ENCODE data around the gene LYPLAL1. TPM values are rescaled to one million over a fixed set of nuclear protein-coding genes. Genes with fewer than 3 reads are reported as not detected.

Gene LYPLAL1
- total RNA-seq, 4 donors from 2014 or later = 7.2 to 26.6 (median 20.6) TPM

DNA sequence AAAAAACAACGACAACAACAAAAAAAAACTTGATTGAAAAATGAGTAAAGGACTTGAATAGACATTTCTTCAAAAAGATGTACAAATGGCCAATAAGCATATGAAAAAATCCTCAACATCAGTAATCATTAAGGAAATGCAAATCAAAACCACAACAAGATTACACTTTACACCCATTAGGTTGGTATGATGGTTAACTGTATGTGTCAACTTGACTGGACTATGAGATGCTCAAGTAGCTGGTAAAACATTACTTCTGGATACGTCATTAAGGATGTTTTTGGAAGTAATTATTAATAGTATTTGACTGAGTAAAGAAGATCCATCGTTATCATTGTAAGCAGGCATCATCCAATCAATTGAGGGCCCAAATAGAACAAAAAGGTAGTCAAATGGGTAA lies 34.9 kb upstream of the LYPLAL1 start:
- TF ChIP-seq, protein P1, sequence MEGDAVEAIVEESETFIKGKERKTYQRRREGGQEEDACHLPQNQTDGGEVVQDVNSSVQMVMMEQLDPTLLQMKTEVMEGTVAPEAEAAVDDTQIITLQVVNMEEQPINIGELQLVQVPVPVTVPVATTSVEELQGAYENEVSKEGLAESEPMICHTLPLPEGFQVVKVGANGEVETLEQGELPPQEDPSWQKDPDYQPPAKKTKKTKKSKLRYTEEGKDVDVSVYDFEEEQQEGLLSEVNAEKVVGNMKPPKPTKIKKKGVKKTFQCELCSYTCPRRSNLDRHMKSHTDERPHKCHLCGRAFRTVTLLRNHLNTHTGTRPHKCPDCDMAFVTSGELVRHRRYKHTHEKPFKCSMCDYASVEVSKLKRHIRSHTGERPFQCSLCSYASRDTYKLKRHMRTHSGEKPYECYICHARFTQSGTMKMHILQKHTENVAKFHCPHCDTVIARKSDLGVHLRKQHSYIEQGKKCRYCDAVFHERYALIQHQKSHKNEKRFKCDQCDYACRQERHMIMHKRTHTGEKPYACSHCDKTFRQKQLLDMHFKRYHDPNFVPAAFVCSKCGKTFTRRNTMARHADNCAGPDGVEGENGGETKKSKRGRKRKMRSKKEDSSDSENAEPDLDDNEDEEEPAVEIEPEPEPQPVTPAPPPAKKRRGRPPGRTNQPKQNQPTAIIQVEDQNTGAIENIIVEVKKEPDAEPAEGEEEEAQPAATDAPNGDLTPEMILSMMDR (IDR thresholded peaks at IDR 0.05) = no peak
- DNase-seq (ENCODE audit: low spot score) (no peak), ATAC-seq (ENCODE audit: low FRiP score) (no peak)

DNA sequence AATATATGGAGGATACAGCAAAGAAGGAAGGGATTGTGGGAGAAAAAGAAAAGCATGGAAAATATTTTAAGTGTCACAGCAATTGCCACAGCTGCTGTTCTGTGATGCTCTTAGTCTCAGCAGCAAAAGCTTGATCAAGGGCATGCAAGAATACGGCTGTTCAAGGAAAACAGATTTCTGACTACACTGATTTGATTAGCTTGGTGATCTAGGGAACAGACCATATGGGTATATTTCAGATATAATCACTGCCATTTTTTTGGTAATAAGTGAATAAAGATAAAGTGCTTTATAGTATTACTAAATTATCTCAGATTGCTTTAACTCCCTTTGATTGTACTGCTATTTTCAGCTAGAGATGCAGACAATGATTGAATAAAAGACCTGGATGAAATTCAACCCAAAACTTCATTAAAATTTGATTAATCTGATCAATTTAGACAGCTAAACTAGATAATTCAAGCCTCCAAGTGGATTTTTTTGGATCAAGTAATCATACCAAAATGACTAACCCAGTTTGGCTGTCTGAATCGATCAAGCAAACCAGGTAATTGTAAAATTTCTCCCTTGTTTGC lies 33.3 kb upstream of the LYPLAL1 start:
- ATAC-seq (ENCODE audit: low FRiP score) (no peak), DNase-seq (ENCODE audit: low spot score) (no peak)
- TF ChIP-seq, protein P1 (IDR thresholded peaks at IDR 0.05) = no peak

DNA sequence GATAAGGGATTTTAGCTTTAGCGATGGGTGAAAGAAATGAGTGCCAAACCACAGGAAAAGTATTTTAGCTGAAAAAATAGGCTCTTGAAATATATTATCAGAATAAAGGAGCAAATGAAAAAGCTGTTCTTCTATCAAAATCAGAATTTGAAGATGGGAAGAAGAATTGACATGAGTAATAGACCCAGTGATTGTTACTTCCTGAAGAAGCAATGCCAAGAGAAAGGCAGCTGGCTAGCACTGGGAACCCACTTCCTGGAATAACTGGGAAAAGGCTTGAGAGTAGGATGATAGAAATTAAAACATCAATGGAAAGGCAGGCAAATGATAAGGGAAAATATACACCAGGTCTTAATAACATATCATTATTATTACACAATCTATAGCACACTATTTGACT lies 29.9 kb upstream of the LYPLAL1 start:
- DNase-seq (ENCODE audit: low spot score) (no peak), ATAC-seq (ENCODE audit: low FRiP score) (no peak)
- TF ChIP-seq, protein P1 (IDR thresholded peaks at IDR 0.05) = no peak

DNA sequence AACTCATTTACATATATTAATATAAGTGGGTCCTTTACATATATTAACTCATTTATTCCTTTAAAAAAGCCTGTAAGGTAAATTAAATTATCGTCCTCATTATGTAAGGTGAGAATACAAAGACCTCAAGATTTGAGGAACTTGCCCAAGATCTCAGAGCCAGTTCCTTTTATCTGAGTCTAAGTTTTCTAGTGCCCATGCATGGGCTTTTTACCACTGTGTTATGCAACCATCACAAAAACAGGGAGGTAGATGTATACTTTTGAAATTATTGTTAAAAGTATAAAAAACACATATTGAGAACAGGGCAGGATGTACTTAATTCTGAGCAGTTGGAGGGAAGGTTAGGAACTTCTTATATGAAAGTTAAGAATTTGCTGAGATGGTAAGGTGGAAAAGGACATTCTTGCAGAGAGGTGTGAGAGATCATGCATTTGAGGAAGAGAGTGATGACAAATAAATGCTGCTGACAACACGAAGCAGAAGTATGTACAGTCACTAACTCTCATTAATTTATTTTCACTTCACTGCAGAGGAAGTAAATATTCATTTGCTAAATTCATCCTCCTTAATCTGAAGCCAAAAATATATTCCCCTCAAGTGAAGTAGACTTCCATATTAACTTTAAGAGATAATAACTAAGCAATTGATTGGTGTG lies 28.9 kb upstream of the LYPLAL1 start:
- no peak for ATAC-seq (ENCODE audit: low FRiP score)
- TF ChIP-seq, protein P1 (IDR thresholded peaks at IDR 0.05) = no peak
- no peak for DNase-seq (ENCODE audit: low spot score)

DNA sequence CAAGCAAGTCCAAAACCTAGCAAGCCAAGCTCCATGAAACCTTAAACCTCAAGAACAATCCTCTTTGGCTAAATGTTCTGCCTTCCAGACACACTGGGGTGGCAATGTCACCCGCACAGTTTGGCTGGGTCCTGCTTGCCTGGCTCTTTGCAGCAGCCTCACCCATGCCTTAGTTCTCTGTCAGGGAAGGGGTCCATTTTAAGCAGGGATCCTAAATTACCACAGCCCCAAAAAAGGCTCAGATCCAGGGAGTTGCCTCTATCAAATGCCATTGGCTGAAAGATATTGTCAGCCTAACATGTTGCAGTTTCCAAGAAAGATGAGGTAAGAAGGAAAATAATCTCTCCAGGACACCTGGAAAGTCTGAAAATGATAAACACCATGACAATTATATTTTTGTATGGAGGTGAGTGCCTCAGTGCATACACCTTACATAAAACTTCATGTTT lies 26.1 kb upstream of the LYPLAL1 start:
- no peak for DNase-seq (ENCODE audit: low spot score)
- ATAC-seq (ENCODE audit: low FRiP score) = no peak
- TF ChIP-seq, protein P1 (IDR thresholded peaks at IDR 0.05) = no peak

DNA sequence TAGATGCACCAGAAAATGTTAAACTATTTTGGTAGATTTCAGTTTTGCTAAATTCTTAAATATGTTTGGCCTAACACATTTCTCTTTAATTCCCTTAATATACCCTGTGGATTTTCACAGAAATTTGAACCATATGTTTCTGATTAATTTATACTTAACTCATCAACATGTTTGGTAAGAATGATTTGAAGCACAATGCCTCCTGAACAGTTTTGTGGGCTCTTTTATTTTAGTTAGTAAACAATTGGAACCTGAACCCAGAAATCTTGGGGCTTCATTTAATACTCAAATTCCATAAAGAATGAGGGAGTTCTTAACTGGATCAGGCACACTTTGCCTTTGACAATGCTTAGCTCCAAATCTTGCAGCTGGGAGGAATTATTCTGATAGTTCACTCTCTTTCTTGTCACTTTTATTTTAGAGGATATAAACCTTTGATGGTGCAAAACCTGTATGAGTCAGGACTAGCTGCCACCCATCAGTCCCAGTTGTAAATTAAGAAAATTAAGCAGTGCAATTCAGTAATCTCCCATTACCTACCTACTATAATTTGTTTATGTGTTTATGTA lies 24.6 kb upstream of the LYPLAL1 start:
- TF ChIP-seq, protein P1 (IDR thresholded peaks at IDR 0.05) = no peak
- no peak for ATAC-seq (ENCODE audit: low FRiP score)
- DNase-seq (ENCODE audit: low spot score) = no peak

DNA sequence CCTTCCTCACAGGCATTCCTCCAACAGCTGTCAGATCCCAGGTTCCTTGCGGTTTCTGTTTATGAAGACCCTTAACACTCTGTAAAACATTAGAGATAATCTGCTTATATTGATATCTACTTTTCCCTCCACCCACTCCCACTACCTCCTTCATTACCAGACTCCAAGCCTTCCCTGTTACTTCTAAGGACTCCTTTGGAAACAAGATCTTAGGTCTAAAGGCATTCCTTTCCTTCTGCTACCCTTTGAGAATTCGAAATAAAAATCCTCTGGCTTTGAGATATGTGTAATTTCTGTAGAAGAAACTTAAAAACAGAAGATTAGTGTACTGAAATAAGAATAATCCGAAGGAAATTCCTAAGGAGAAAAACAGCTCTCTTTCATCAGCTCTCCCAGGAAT lies 23.7 kb upstream of the LYPLAL1 start:
- ATAC-seq (ENCODE audit: low FRiP score) (no peak), DNase-seq (ENCODE audit: low spot score) (no peak)

More for the DNA sequence above, 23.7 kb upstream of the LYPLAL1 start:
- TF ChIP-seq, protein P1 (IDR thresholded peaks at IDR 0.05) = no peak
